ENCODE measurements around the gene FIBP. TPM values are rescaled to one million over a fixed set of nuclear protein-coding genes. Genes with fewer than 3 reads are reported as not detected.

Gene FIBP
- total RNA-seq, 1 donor from 2014 or later = 67.4 TPM

GRCh38 chr11:65864706-65865471 lies 23.4 kb downstream of the FIBP start:
- Histone ChIP-seq H3K4me3 (ENCODE audit: insufficient read depth, low read depth, low read length) (no peak overlapping the region), H4K20me1 (ENCODE audit: insufficient read depth, low read length) (peaks cover 81% of the 10 kb centered on the region), H3K36me3 (ENCODE audit: insufficient read depth, low read length) (peaks cover 35% of the 10 kb centered on the region), H2AFZ (ENCODE audit: low read depth, low read length) (no peak overlapping the region), H3K27me3 (ENCODE audit: insufficient read depth, low read length) (no peaks in the 10 kb centered on the region), H3K9ac (ENCODE audit: low read length) (no peak overlapping the region), H3K79me2 (ENCODE audit: insufficient read depth, low read length) (peaks cover 58% of the 10 kb centered on the region), H3K27ac (ENCODE audit: low read depth, low read length) (no peak overlapping the region), H3K4me2 (ENCODE audit: low read length) (no peak overlapping the region), H3K9me3 (ENCODE audit: insufficient read depth, low read depth, low read length) (no peaks in the 10 kb centered on the region), H3K4me1 (ENCODE audit: insufficient read depth, low read length) (peaks cover 24% of the 10 kb centered on the region)
- TF ChIP-seq CTCF (IDR thresholded peaks at IDR 0.05; ENCODE audit: insufficient read depth, low read depth, low read length) (no peak), EZH2 (IDR thresholded peaks at IDR 0.05; ENCODE audit: insufficient read depth, low read length) (no peak)
- Mint-ChIP-seq H3K4me3 (ENCODE audit: unreplicated experiment) (no peak overlapping the region), H3K4me1 (ENCODE audit: low read depth, unreplicated experiment) (peaks cover 21% of the 10 kb centered on the region), H3K27me3 (ENCODE audit: low read depth, unreplicated experiment) (no peaks in the 10 kb centered on the region), H3K27ac (ENCODE audit: unreplicated experiment) (peak overlapping the region; percentile 75), H3K9me3 (ENCODE audit: unreplicated experiment) (no peaks in the 10 kb centered on the region), H3K36me3 (ENCODE audit: low read depth, unreplicated experiment) (peaks cover 15% of the 10 kb centered on the region)
- FAIRE-seq = no peak
- no peak for DNase-seq (ENCODE audit: low read depth)

- TF ChIP-seq EZH2 (IDR thresholded peaks at IDR 0.05; ENCODE audit: insufficient read depth, low read length) (no peak), CTCF (IDR thresholded peaks at IDR 0.05; ENCODE audit: insufficient read depth, low read depth, low read length) (no peak)
- Mint-ChIP-seq H3K4me3 (ENCODE audit: unreplicated experiment) (peak overlapping the region; percentile 67), H3K36me3 (ENCODE audit: low read depth, unreplicated experiment) (peaks cover 15% of the 10 kb centered on the region), H3K9me3 (ENCODE audit: unreplicated experiment) (no peaks in the 10 kb centered on the region), H3K27me3 (ENCODE audit: low read depth, unreplicated experiment) (no peaks in the 10 kb centered on the region), H3K27ac (ENCODE audit: unreplicated experiment) (peak overlapping the region; percentile 44), H3K4me1 (ENCODE audit: low read depth, unreplicated experiment) (peaks cover 20% of the 10 kb centered on the region)
- no peak overlapping the region for H3K27ac ChIP-seq (ENCODE audit: low read depth, low read length)
- FAIRE-seq = no peak
- H3K4me2 ChIP-seq (ENCODE audit: low read length) = no peak overlapping the region
- H3K27me3 ChIP-seq (ENCODE audit: insufficient read depth, low read length) = no peaks in the 10 kb centered on the region
- H3K4me3 ChIP-seq (ENCODE audit: insufficient read depth, low read depth, low read length) = no peak overlapping the region
- H3K4me1 ChIP-seq (ENCODE audit: insufficient read depth, low read length) = peaks cover 31% of the 10 kb centered on the region
- no peaks in the 10 kb centered on the region for H3K9me3 ChIP-seq (ENCODE audit: insufficient read depth, low read depth, low read length)
- H2AFZ ChIP-seq (ENCODE audit: low read depth, low read length) = no peak overlapping the region
- peaks cover 73% of the 10 kb centered on the region for H4K20me1 ChIP-seq (ENCODE audit: insufficient read depth, low read length)
- DNase-seq (ENCODE audit: low read depth) = no peak
- H3K9ac ChIP-seq (ENCODE audit: low read length) = no peak overlapping the region
- peaks cover 50% of the 10 kb centered on the region for H3K79me2 ChIP-seq (ENCODE audit: insufficient read depth, low read length)
- peaks cover 30% of the 10 kb centered on the region for H3K36me3 ChIP-seq (ENCODE audit: insufficient read depth, low read length)
These were observed 24.2 kb downstream of the FIBP start for GRCh38 chr11:65863889-65864705.
